ENCODE data around the gene CDK6. TPM values are rescaled to one million over a fixed set of nuclear protein-coding genes. Genes with fewer than 3 reads are reported as not detected.

The CDK6 gene
- total RNA-seq, 1 donor from 2014 or later, result 23.3 TPM

DNA sequence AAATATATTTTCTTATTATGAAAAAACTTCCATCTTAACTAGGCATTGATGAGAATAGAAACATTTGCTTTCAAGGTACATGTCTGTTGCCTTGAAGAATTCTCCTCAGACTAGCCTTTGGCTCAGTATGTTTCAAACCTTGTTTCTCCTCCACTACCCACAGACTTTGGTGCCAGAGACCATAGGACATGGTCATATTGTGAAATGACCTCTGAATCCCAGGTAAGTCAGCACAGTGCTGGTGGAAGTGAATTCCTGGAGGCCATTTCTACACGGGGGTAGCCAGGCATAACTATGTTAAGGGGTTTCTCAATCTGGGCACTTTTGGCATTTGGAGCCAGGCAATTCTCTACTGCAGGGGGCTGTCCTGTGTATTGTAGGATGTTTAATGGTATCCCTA, 133.8 kb downstream of the CDK6 start:
- TF ChIP-seq, protein P1, sequence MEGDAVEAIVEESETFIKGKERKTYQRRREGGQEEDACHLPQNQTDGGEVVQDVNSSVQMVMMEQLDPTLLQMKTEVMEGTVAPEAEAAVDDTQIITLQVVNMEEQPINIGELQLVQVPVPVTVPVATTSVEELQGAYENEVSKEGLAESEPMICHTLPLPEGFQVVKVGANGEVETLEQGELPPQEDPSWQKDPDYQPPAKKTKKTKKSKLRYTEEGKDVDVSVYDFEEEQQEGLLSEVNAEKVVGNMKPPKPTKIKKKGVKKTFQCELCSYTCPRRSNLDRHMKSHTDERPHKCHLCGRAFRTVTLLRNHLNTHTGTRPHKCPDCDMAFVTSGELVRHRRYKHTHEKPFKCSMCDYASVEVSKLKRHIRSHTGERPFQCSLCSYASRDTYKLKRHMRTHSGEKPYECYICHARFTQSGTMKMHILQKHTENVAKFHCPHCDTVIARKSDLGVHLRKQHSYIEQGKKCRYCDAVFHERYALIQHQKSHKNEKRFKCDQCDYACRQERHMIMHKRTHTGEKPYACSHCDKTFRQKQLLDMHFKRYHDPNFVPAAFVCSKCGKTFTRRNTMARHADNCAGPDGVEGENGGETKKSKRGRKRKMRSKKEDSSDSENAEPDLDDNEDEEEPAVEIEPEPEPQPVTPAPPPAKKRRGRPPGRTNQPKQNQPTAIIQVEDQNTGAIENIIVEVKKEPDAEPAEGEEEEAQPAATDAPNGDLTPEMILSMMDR (IDR thresholded peaks at IDR 0.05; ENCODE audit: unreplicated experiment), result no peak
- Mint-ChIP-seq H3K27ac (no peak overlapping the region), H3K4me1 (ENCODE audit: low read depth) (peaks cover 12% of the 10 kb centered on the region), H3K27me3 (no peaks in the 10 kb centered on the region), H3K4me3 (ENCODE audit: low read depth) (no peak overlapping the region), H3K9me3 (ENCODE audit: low read depth) (peaks cover 6% of the 10 kb centered on the region), H3K36me3 (ENCODE audit: insufficient read depth) (peaks cover 5% of the 10 kb centered on the region)
- no peak for DNase-seq (ENCODE audit: low spot score, unreplicated experiment)

DNA sequence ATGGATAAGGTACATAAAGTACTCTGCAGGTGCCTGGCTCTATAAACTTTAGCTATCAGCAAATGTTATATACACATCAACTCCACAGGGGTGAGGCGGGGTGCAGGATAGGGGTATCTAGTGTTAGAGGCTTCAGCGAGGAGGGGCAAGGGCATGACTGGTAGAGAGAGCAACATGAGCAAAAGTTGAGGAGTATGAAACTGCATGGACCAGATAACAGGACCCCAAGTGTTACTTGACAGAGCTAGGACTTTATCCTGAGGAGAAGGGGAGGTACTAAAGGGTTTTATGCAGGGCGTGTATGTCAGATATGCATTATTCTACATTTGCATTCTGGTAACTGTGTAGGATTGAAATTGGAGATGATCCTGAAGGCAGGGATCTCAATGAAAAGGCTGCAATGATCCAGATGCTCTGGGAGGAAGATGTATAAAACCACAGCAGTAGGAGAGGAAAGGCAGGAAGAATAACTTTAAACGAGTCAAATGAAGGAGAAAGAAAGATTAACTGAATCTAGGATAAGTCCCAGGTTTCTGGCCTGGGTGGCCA, 136.3 kb downstream of the CDK6 start:
- no peak overlapping the region for H3K4me3 Mint-ChIP-seq (ENCODE audit: low read depth)
- no peaks in the 10 kb centered on the region for H3K27me3 Mint-ChIP-seq
- TF ChIP-seq, protein P1 (IDR thresholded peaks at IDR 0.05; ENCODE audit: unreplicated experiment), result no peak
- H3K9me3 Mint-ChIP-seq (ENCODE audit: low read depth), result peaks cover 1% of the 10 kb centered on the region
- peaks cover 2% of the 10 kb centered on the region for H3K36me3 Mint-ChIP-seq (ENCODE audit: insufficient read depth)
- DNase-seq (ENCODE audit: low spot score, unreplicated experiment), result no peak
- H3K4me1 Mint-ChIP-seq (ENCODE audit: low read depth), result peaks cover 34% of the 10 kb centered on the region
- no peak overlapping the region for H3K27ac Mint-ChIP-seq

DNA sequence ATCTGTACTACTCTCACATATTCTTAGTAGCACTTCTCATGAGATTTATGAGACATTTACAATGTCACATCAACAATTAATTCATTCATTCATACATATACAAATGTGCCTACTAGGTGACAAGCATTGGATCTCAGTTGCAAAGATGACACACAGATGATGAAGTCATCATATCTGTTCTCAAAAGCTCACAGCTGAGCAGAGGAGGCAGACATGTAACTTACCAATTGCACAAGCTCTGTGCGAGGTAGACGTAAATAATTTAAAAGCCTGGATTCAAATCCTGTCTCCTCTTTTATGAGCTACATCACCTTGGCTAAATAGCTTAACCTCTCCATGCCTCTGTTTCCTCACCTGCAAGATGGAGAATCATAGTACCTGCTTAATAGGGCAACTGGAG, 136.8 kb downstream of the CDK6 start:
- TF ChIP-seq, protein P1 (IDR thresholded peaks at IDR 0.05; ENCODE audit: unreplicated experiment), result no peak
- no peak overlapping the region for H3K4me3 Mint-ChIP-seq (ENCODE audit: low read depth)
- H3K4me1 Mint-ChIP-seq (ENCODE audit: low read depth), result peaks cover 37% of the 10 kb centered on the region
- H3K9me3 Mint-ChIP-seq (ENCODE audit: low read depth), result no peaks in the 10 kb centered on the region
- H3K27ac Mint-ChIP-seq, result no peak overlapping the region
- H3K36me3 Mint-ChIP-seq (ENCODE audit: insufficient read depth), result no peaks in the 10 kb centered on the region
- no peak for DNase-seq (ENCODE audit: low spot score, unreplicated experiment)
- H3K27me3 Mint-ChIP-seq, result no peaks in the 10 kb centered on the region

DNA sequence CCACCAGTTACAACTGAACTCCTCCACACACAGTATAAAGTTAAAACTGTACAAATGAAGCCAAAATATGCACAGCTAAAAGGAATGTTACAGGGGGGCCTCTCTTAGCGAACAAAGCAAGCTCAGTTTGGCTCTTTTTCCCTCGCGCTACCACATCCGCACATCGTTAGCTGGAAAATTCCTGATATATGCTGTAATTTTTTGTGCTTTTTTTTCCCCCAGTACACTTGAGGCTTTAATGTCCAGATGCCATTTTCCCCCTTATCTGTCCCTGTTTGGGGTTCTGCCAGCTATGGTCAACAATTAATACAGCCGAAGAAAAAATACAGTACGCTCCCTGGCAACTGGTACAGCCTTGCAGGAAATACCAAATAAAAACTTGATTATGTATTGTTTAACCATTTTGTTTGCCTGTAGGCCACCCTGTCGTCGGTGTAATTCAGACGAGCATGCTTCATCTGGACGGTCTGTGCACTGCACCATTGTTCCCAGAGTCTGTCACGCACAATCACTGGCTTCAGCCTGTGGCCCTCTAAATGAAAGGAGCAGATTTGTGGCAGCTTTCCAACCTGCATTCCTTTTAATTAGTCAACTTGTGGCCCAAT, 138.0 kb downstream of the CDK6 start:
- H3K4me3 Mint-ChIP-seq (ENCODE audit: low read depth), result no peak overlapping the region
- peak overlapping the region; percentile 86 for H3K27ac Mint-ChIP-seq
- peaks cover 37% of the 10 kb centered on the region for H3K4me1 Mint-ChIP-seq (ENCODE audit: low read depth)
- H3K9me3 Mint-ChIP-seq (ENCODE audit: low read depth), result no peaks in the 10 kb centered on the region
- H3K27me3 Mint-ChIP-seq, result no peaks in the 10 kb centered on the region
- TF ChIP-seq, protein P1 (IDR thresholded peaks at IDR 0.05; ENCODE audit: unreplicated experiment), result peak; percentile 13
- DNase-seq (ENCODE audit: low spot score, unreplicated experiment), result no peak
- no peaks in the 10 kb centered on the region for H3K36me3 Mint-ChIP-seq (ENCODE audit: insufficient read depth)

DNA sequence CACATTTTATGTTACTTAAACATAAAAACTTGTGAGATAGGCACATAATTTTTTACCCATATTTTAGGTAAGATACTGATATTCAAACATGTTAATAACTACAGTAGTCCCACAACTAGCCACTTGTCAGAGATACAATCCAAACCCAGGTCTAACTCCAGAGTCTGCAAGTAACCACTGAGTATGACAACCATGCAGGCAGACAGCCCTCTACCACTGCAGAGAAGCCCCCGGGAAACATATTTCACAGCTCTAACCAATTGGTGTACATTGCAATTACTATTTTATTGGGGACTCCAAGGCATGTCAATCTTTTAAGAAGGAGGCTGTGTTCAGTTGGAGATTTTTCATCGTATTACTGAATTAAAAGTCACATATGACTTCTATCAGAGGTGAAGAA, 139.0 kb downstream of the CDK6 start:
- DNase-seq (ENCODE audit: low spot score, unreplicated experiment), result no peak
- H3K27ac Mint-ChIP-seq, result peak overlapping the region; percentile 33
- peaks cover 37% of the 10 kb centered on the region for H3K4me1 Mint-ChIP-seq (ENCODE audit: low read depth)
- H3K4me3 Mint-ChIP-seq (ENCODE audit: low read depth), result no peak overlapping the region
- no peaks in the 10 kb centered on the region for H3K9me3 Mint-ChIP-seq (ENCODE audit: low read depth)
- TF ChIP-seq, protein P1 (IDR thresholded peaks at IDR 0.05; ENCODE audit: unreplicated experiment), result no peak
- no peaks in the 10 kb centered on the region for H3K27me3 Mint-ChIP-seq
- no peaks in the 10 kb centered on the region for H3K36me3 Mint-ChIP-seq (ENCODE audit: insufficient read depth)
